GM18870 (cell line): ENCODE results near the gene TRABD2B.

Source experiments
- ATAC-seq: cut with Tn5 transposase; IDR thresholded peaks from one replicate; pipeline ENCODE4 v1.9.1; 2021; ENCODE audit warnings: moderate library complexity; ENCODE audit not compliant: unreplicated experiment

Gene TRABD2B

GRCh38 chr1:47997289-47998200, at the start of gene TRABD2B:
TRABD2B (minus strand) TSS chr1:47997385.
- ATAC-seq: no peak

DNA sequence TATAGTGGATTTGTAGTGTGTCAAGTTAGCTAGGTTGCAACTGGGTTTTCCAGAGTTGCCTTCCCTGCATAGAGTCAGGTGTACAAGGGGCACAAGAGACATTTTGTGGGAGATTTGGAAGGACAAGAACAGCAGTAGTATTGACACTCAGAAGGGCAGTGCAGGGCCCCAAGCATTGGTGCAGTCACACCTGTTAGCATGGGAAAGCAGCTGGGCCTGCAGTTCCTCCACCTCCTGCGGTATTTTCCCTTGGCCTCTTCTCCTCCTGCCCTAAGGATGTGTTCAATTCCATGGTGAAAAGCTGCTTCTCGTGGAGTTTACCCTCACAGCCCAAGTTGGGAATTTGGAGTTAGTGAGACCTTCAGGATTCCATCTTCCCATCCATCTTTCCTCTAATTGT, 47.1 kb upstream of the TRABD2B start:
- ATAC-seq: no peak

DNA sequence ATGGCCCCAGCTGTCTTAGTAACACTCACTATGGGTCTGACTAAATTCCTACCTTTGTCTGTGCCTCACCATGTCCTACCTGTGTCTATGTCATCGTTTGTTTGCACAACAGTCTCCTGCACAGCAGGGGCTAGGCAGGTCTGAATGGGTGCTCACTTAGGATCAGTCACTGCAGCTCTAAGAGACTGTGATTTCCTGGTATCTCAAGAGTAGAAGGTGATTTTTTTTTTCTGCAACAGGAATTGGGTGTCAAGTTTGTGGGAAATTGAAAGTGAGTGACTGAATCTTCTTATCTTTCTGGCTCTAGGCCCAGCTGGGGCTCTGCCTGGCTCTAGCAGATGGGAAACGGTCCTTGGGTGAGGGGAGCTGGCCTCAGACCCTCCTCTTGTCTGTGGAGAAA, 46.4 kb upstream of the TRABD2B start:
- no peak for ATAC-seq

- no peak for ATAC-seq
These were observed 43.0 kb upstream of the TRABD2B start for GRCh38 chr1:48040154-48040553.

DNA sequence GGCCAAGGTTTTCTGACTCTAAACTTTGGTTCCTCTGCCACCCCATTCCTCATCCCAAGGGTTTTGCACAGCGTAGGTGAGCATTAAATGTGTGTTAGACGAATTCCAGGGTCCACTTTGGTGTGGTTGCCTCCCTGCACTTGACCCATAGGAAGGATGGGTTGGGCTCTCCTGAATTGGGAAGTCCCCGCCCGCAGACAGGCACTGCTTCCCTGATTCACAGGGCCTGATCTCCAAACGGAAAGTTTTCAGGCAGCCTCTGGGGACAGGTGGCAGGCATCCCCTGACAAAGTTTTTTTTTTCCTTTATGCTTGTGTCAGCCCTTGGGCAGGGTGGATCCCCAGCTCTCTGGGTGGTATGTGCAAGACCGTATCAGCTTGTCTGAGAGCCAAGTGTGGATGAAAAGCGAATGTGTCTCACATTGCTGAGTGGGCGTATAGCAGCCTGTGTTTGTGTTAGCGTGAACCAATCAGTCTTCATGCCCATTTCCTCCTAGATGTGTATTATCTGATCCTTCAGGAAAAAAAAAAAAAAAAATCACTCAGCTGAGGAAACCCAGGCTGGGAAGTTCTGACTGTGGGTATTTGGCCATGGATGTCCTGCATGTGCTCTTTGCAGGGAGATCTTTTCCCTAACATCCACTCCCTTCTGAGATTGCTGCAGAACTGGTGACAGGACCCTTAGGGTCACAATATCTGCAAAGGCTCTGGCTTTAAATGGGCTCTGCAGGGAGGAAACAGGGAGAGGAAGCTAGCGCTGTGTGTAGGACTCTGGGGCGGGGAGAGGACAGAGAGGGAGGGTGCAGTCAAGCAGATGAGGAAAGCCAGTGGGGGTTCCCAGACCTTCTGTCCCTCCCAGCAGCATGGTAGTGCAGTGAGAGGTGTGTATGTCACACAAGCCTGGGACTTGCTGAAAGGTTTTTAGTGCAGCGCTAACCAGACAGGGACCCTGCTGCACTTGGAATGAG, 42.2 kb upstream of the TRABD2B start:
- ATAC-seq: peak; percentile 68

- no peak for ATAC-seq
These were observed 41.1 kb upstream of the TRABD2B start for GRCh38 chr1:48038270-48038767.

DNA sequence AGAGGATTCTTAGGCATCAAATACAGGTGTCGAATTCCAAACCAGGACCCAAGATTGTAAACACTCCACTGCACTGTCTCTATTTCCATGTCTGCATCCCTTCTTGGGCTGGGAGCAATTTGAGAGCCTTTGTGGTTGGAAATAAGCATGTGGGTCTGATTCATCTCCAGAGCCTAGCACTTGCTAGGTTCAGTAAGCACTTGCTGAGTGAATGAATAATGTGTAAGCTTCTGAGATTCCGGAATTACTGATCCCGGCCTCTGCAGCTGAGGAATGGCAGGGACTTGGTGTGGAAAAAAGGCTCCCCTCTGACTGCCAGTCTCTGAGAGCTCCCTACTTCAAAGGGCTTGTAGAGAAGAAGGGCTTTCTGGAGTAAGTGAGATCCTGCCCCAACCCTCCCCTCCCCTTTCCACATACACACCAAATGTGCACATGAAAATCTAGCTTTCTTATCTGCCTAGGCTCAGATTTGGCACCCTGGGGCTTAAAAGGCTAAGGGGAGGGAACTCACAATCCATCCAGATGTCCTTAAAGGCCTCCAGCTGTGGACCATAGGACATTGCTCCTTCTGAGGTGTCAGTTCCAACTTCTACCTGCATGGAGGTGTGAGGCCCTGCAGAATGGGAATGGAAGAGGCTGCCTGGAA, 39.6 kb upstream of the TRABD2B start:
- no peak for ATAC-seq

- no peak for ATAC-seq
These were observed 38.4 kb upstream of the TRABD2B start for GRCh38 chr1:48035371-48036141.

DNA sequence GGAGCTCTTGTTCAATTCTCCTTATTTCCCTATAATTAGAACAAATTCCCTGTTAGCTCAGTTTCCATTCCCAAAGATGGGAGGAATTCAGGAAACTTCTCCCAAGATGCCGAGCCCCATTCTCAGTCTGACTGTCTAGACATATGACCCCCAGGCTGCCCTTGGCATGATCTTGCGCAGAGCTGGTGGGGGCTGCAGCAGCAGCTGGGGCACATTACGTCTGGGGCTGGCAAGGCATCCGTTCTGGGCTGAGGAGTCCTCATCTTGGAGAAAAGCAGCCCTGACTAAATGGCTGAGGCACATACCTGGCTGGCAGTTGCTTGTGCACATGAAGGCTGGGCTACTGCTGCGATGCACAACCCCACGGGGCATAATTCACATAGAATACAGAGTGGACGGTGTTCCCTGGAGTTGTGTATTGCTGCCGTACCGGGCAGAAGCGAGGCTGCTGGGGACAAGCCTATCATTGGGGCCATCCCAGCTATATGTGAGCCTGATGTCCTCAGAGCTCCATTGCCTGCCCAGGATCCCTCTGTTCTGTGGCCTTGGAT, 36.4 kb upstream of the TRABD2B start:
- ATAC-seq: no peak

DNA sequence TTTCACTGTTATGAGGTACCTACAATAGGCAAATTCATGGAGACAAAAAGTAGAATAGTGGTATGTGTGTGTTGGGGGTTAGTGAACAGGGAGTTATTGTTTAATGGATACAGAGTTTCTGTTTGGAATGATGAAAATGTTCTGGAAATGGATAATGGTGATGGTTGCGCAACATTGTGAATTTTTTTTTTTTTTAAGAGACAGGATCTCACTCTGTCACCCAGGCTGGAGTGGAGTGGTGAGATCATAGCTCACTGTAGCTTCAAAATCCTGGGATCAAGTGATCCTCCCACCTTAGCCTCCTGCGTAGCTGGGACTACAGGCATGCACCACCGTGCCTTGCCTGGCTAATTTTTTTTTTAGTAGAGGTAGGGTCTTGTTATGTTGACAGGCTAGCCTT, 34.5 kb upstream of the TRABD2B start:
- ATAC-seq: no peak

GRCh38 chr1:48030696-48031365, 33.6 kb upstream of the TRABD2B start:
- ATAC-seq: no peak

- ATAC-seq: no peak
These were observed 33.0 kb upstream of the TRABD2B start for GRCh38 chr1:48030211-48030610.

- ATAC-seq: no peak
These were observed 31.3 kb upstream of the TRABD2B start for GRCh38 chr1:48028218-48029069.

DNA sequence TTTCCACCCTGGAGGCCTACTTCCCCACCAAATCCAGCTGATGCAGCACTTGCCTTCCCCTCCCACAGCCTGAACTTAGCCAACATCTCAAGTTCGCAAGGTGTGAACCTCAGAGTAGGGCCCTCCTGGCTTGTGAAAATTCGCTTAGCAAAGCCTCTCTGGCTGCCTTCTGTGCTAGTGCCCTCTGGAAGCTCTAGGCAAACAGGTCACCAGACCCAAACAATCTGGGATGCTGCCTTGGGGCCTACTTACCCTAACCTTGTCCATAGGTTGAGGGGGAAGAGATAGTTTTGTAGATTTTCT, 30.3 kb upstream of the TRABD2B start:
- no peak for ATAC-seq

GRCh38 chr1:48026701-48027532, 29.7 kb upstream of the TRABD2B start:
- no peak for ATAC-seq

- ATAC-seq: no peak
These were observed 29.1 kb upstream of the TRABD2B start for GRCh38 chr1:48026275-48026674.

GRCh38 chr1:48025076-48025475, 27.9 kb upstream of the TRABD2B start:
- ATAC-seq: no peak

DNA sequence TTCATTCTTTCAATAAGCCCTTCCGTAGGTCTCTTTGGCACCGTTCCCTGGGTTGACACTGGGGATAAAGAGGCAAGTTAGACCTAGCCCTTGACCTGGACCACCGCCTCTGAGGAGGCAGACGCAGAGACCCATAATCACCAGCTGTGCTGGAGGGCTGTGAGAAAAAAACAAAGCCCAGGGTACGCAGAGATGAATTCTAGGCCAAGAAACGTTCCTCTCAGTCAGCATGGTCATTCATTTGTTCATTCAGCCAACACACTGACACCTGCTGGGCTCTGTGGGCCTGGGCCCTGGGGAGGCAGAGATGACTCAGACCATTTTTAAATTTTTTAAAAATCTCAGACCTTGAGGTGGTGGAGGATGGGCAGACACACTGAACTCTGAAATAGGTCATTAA, 26.3 kb upstream of the TRABD2B start:
- ATAC-seq: no peak
